OCI-LY1 (cell line): ENCODE results near the gene PRKCD.

Experiments
- EZH2 ChIP-seq: fragments of 200-600 bp; sonication (generic), shearing (Covaris generic); IDR thresholded peaks from 2 replicates; pipeline ENCODE4 v1.8.0; 2017; ENCODE audit warnings: borderline replicate concordance, mixed run types, mild to moderate bottlenecking, antibody characterized with exemption, low read length, moderate library complexity, mixed read lengths
- TF ChIP-seq, protein P1 (sequence below): fragments of 200-600 bp; sonication (generic), shearing (Covaris generic); IDR thresholded peaks from 2 replicates; pipeline ENCODE4 v1.5.1; 2017; ENCODE audit warnings: mild to moderate bottlenecking, antibody characterized with exemption, low read length, moderate library complexity, mixed read lengths

DNA sequence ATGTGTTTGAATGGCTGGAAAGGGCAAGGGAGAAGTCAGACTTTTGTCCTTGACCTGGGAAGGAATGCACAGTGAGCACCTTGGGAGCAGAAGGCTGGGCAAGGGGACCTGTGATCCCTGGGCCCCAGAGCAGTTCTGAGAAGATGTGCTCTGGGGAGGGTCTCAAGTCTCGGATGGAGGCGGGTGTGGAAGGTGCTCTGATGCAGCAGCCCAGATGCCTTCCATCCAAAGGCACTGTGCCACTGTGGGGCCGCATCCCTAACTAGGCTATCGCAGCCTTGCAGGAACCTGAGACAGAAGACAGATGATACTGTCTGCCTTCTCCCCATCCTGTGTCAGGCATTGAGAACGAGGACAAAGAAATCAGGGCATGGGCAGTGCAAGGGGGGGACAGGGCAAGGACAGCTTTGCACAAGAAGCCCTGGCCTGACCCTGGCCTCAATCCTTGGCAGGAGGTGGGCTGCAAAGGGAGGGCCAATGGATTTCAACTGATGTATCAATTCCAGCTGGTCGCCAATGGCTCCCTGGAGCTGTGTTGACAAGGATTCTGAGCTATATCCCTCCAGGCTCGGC, 14.6 kb upstream of the PRKCD start:
- TF ChIP-seq, protein P1, sequence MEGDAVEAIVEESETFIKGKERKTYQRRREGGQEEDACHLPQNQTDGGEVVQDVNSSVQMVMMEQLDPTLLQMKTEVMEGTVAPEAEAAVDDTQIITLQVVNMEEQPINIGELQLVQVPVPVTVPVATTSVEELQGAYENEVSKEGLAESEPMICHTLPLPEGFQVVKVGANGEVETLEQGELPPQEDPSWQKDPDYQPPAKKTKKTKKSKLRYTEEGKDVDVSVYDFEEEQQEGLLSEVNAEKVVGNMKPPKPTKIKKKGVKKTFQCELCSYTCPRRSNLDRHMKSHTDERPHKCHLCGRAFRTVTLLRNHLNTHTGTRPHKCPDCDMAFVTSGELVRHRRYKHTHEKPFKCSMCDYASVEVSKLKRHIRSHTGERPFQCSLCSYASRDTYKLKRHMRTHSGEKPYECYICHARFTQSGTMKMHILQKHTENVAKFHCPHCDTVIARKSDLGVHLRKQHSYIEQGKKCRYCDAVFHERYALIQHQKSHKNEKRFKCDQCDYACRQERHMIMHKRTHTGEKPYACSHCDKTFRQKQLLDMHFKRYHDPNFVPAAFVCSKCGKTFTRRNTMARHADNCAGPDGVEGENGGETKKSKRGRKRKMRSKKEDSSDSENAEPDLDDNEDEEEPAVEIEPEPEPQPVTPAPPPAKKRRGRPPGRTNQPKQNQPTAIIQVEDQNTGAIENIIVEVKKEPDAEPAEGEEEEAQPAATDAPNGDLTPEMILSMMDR, result no peak
- TF ChIP-seq EZH2, result no peak
